Neural cell (in vitro differentiated cells): ENCODE data around the gene IGF2BP3. TPM values are rescaled to one million over a fixed set of nuclear protein-coding genes. Genes with fewer than 3 reads are reported as not detected.

Experiments
- H2AFZ ChIP-seq: fragments of 200-600, 300-800 bp; sonication (generic), shearing (Covaris generic); 2 replicates; pipeline ENCODE4 v1.6.0; 2014; ENCODE audit warnings: low read depth, mild to moderate bottlenecking, antibody characterized with exemption, low read length, moderate library complexity
- H3F3A ChIP-seq: fragments of 200-600 bp; shearing (Covaris generic); 2 replicates; pipeline ENCODE4 v1.6.1; 2016; ENCODE audit warnings: mild to moderate bottlenecking, moderate library complexity, mixed read lengths, antibody characterized with exemption, low read length; ENCODE audit not compliant: insufficient read depth, poor library complexity, severe bottlenecking
- H3K27ac ChIP-seq: fragments of 200-600, 300-800 bp; sonication (generic), shearing (Covaris generic); 2 replicates; pipeline ENCODE4 v1.5.1; 2014; ENCODE audit warnings: mild to moderate bottlenecking, low read length, moderate library complexity
- H3K27me3 ChIP-seq: fragments of 300-800, 200-600 bp; sonication (generic), shearing (Covaris generic); 2 replicates; pipeline ENCODE4 v1.6.0; 2014; ENCODE audit warnings: mild to moderate bottlenecking, low read depth, low read length, moderate library complexity; ENCODE audit not compliant: insufficient read depth
- H3K36me3 ChIP-seq: fragments of 300-800, 200-600 bp; sonication (generic), shearing (Covaris generic); 2 replicates; pipeline ENCODE4 v1.5.1; 2014; ENCODE audit warnings: mild to moderate bottlenecking, antibody characterized with exemption, low read length, moderate library complexity; ENCODE audit not compliant: insufficient read depth
- H3K4me2 ChIP-seq: fragments of 300-800, 200-600 bp; sonication (generic), shearing (Covaris generic); 2 replicates; pipeline ENCODE4 v1.6.0; 2014; ENCODE audit warnings: mild to moderate bottlenecking, low read length
- H3K4me3 ChIP-seq: fragments of 300-800, 200-600 bp; sonication (generic), shearing (Covaris generic); 2 replicates; pipeline ENCODE4 v1.5.1; 2014; ENCODE audit warnings: mild to moderate bottlenecking, low read length, moderate library complexity
- H3K79me2 ChIP-seq: fragments of 200-600 bp; shearing (Covaris generic); replicated peaks from 2 replicates; pipeline ENCODE4 v1.6.0; 2014; ENCODE audit warnings: mild to moderate bottlenecking, low read length, moderate library complexity; ENCODE audit not compliant: insufficient read depth
- H3K9ac ChIP-seq: fragments of 300-800, 200-600 bp; sonication (generic), shearing (Covaris generic); 2 replicates; pipeline ENCODE4 v1.6.1; 2016; ENCODE audit warnings: mild to moderate bottlenecking, low read length, mixed read lengths
- H3K9me2 ChIP-seq: fragments of 200-600 bp; shearing (Covaris generic); 2 replicates; pipeline ENCODE4 v1.6.1; 2016; ENCODE audit warnings: mild to moderate bottlenecking, low read length, mixed read lengths; ENCODE audit not compliant: insufficient read depth
- H3K9me3 ChIP-seq: fragments of 200-600, 300-800 bp; sonication (generic), shearing (Covaris generic); 2 replicates; pipeline ENCODE4 v1.6.1; 2016; ENCODE audit warnings: mild to moderate bottlenecking, mixed run types, low read length, moderate library complexity, mixed read lengths
- H4K20me1 ChIP-seq: fragments of 200-600 bp; shearing (Covaris generic); 2 replicates; pipeline ENCODE4 v1.6.1; 2016; ENCODE audit warnings: mild to moderate bottlenecking, mixed run types; ENCODE audit not compliant: insufficient read depth
- CTCF ChIP-seq: fragments of 450-650 bp; IDR thresholded peaks from 2 replicates; pipeline ENCODE4 v1.5.1; 2014; ENCODE audit warnings: antibody characterized with exemption, mild to moderate bottlenecking, moderate library complexity; ENCODE audit not compliant: poor library complexity, severe bottlenecking
- EP300 ChIP-seq: fragments of 450-650 bp; conservative IDR thresholded peaks from 2 replicates; pipeline ENCODE4 v1.6.1; 2014; ENCODE audit warnings: antibody characterized with exemption, mild to moderate bottlenecking, moderate library complexity; ENCODE audit not compliant: poor library complexity, severe bottlenecking
- EZH2 ChIP-seq: fragments of 200-600, 300-800 bp; shearing (Covaris generic), sonication (generic); IDR thresholded peaks from 2 replicates; pipeline ENCODE4 v1.6.1; 2014; ENCODE audit warnings: antibody characterized with exemption, low read length, borderline replicate concordance, mild to moderate bottlenecking; ENCODE audit not compliant: insufficient read depth, poor library complexity, severe bottlenecking
- MXI1 ChIP-seq: fragments of 450-650 bp; conservative IDR thresholded peaks from 2 replicates; pipeline ENCODE4 v1.6.1; 2014; ENCODE audit warnings: antibody characterized with exemption, mild to moderate bottlenecking; ENCODE audit not compliant: poor library complexity, severe bottlenecking
- POLR2AphosphoS5 ChIP-seq: IDR thresholded peaks from 2 replicates; pipeline ENCODE4 v1.6.1; 2012
- RAD21 ChIP-seq: fragments of 450-650 bp; conservative IDR thresholded peaks from 2 replicates; pipeline ENCODE4 v1.6.1; 2014; ENCODE audit warnings: antibody characterized with exemption, mild to moderate bottlenecking, moderate library complexity
- REST ChIP-seq: IDR thresholded peaks from 2 replicates; pipeline ENCODE4 v1.6.1; 2012; ENCODE audit warnings: borderline replicate concordance
- SMC3 ChIP-seq: fragments of 450-650 bp; conservative IDR thresholded peaks from 2 replicates; pipeline ENCODE4 v1.6.1; 2014; ENCODE audit warnings: antibody characterized with exemption, mild to moderate bottlenecking, moderate library complexity; ENCODE audit not compliant: poor library complexity
- TAF1 ChIP-seq: IDR thresholded peaks from 2 replicates; pipeline ENCODE4 v1.6.1; 2012; ENCODE audit warnings: low read depth
- polyA plus RNA-seq: library from polyadenylated mRNA; depleted of rRNA; stranded (reverse); fragments of >200 nt; gene quantifications from 2 replicates; pipeline ENCODE4 v1.2.3, GENCODE V29; 2014

IGF2BP3 gene
- polyA plus RNA-seq, 1 donor from 2014 or later = 29.6 TPM

- H3K27me3 ChIP-seq = no peaks in the 10 kb centered on the region
- no peaks in the 10 kb centered on the region for H3F3A ChIP-seq
- no peak overlapping the region for H3K4me2 ChIP-seq
- H3K4me3 ChIP-seq = no peak overlapping the region
- no peaks in the 10 kb centered on the region for H3K36me3 ChIP-seq
- H3K9ac ChIP-seq = no peak overlapping the region
- H3K27ac ChIP-seq = no peak overlapping the region
- no peaks in the 10 kb centered on the region for H3K9me3 ChIP-seq
- H3K9me2 ChIP-seq = no peaks in the 10 kb centered on the region
- TF ChIP-seq CTCF = no peak
- H4K20me1 ChIP-seq = no peaks in the 10 kb centered on the region
- no peaks in the 10 kb centered on the region for H3K79me2 ChIP-seq
- no peak overlapping the region for H2AFZ ChIP-seq
Observed at GRCh38 chr7:23290993-23291392, 179.3 kb downstream of the IGF2BP3 start.

DNA sequence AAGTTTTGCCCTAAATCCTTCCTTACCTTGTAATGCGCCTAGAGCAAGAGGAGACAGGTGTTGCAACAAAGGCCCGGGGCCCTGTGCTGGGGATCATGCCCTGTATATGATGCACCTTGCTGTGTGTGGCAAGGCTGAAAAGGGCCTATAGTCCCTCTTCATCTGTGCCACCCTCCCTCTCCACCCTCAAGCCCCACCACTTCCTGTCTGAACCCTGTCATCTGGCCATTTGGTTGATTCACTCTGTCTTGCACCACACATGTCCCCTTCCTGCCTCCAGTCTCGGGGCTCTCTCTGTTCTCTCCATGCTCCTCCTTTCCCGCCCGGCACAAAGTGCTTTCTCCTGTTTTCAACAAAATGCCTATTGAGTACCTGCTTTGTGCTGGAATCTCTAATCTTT lies 182.7 kb downstream of the IGF2BP3 start:
- H3K27ac ChIP-seq = no peak overlapping the region
- no peaks in the 10 kb centered on the region for H3F3A ChIP-seq
- no peaks in the 10 kb centered on the region for H3K9me3 ChIP-seq
- no peaks in the 10 kb centered on the region for H3K27me3 ChIP-seq
- TF ChIP-seq REST (no peak), TAF1 (no peak), EP300 (no peak)
- no peak overlapping the region for H3K9ac ChIP-seq
- no peaks in the 10 kb centered on the region for H3K79me2 ChIP-seq
- H3K9me2 ChIP-seq = no peaks in the 10 kb centered on the region
- no peak overlapping the region for H3K4me3 ChIP-seq
- H4K20me1 ChIP-seq = no peaks in the 10 kb centered on the region
- H3K4me2 ChIP-seq = no peak overlapping the region
- H2AFZ ChIP-seq = no peak overlapping the region
- H3K36me3 ChIP-seq = no peaks in the 10 kb centered on the region

DNA sequence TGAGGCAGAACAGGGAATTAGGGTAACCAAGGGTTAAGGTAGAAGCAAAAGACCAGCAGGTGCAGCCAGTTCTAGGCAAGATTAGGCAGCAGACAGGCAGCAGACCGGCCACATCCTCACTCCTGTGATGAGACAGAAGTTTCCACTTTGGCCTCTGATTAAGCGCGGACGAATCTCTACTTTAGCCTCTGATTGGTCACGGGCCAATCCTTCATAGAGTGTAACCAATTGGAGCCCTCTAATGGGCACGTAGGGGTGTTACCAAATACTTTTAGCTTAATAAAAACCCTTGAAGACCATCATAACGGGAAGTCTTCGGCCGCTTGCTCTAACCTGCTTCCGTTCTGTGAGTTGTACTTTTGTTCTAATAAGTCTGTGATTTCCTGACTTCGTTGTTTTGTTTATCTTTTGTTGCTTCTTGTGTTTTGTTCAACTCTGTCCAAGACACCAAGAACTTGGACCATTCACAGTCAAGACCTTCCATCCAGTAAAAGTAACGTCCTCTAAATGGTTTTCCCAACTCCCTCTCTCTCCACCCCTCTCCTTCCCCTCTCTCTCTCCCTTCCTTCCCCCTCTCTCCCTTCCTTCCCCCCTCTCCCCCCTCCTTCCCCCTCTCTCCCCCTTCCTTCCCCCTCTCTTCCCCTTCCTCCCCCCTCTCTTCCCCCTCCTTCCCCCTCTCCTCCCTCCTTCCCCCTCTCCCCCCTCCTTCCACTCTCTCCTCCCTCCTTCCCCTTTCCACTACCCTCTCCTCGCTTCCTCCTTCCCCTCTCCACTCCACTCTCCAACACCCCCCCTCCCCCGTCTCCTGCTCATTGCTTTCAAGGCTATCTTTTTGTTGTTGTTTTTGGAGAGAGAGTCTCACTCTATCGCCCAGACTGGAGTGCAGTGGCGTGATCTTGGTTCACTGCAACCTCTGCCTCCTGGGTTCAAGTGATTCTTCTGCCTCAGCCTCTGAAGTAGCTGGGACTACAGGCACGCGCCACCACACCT lies 184.3 kb downstream of the IGF2BP3 start:
- Histone ChIP-seq H3K27me3 (no peaks in the 10 kb centered on the region), H3K27ac (no peak overlapping the region), H3K9me2 (no peaks in the 10 kb centered on the region), H2AFZ (no peak overlapping the region), H3F3A (no peaks in the 10 kb centered on the region), H3K79me2 (no peaks in the 10 kb centered on the region), H3K9ac (no peak overlapping the region), H3K9me3 (no peaks in the 10 kb centered on the region), H3K36me3 (no peaks in the 10 kb centered on the region), H4K20me1 (no peaks in the 10 kb centered on the region), H3K4me2 (no peak overlapping the region), H3K4me3 (no peak overlapping the region)
- TF ChIP-seq POLR2AphosphoS5 = no peak
- TF ChIP-seq REST = no peak
- TF ChIP-seq MXI1 = no peak
- TF ChIP-seq EP300 = no peak
- TF ChIP-seq CTCF = no peak
- TF ChIP-seq SMC3 = no peak
- no peak for TF ChIP-seq EZH2
- no peak for TF ChIP-seq RAD21
- no peak for TF ChIP-seq TAF1
